ENCODE measurements around the gene INTS7.

INTS7 gene

DNA sequence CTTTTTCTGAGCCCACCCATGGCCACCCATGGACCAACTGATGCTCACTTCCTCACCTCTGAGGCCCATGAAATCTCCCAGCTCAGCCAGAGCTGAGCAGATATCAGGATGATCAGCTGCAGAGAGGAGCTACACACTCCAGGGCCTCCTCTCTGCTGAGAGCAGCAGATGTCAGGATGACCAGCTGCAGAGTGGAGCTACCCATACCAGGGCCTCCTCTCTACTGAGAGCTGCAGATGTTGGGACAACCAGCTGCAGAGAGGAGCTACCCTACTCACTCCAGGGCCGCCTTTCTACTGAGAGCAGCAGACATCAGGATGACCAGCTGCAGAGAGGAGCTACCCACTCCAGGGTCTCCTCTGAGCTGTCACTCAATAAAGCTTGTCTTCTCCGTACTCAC, 133.4 kb downstream of the INTS7 start:
- DNase-seq: no peak

DNA sequence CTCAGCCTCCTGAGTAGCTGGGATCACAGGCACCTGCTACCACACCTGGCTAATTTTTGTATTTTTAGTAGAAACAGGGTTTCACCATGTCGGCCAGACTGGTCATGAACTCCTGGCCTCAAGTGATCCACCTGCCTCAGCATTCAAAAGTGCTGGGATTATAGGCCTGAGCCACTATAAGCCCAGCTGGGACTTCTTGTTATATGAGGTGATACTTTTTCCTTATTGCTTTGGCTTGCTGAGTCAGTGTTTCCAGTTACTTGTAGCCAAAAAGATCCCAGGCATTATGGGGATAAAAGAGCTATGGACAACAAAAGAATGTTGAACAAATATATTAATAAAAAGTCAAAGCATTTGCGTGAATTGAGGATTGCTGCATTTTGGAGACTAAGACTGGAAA, 134.9 kb downstream of the INTS7 start:
- no peak for DNase-seq

DNA sequence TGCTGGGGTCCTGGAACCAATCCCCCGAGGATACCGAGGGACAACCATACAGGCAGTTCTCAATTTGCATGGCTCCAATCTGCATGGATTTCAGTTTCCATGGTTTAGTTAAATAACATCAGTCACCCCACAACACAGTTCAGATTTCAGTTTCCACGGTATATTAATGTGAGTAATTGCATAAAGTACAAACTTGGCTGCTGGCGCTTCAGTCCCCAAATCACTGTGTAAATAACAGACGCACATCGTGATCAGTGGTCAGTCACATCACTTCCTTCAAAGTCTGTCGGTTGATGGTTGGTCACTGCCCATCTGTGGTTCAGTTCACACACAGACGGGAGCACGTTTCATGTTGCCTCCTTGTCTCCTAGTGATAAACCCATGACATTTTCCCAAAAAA, 138.4 kb downstream of the INTS7 start:
- no peak for DNase-seq

DNA sequence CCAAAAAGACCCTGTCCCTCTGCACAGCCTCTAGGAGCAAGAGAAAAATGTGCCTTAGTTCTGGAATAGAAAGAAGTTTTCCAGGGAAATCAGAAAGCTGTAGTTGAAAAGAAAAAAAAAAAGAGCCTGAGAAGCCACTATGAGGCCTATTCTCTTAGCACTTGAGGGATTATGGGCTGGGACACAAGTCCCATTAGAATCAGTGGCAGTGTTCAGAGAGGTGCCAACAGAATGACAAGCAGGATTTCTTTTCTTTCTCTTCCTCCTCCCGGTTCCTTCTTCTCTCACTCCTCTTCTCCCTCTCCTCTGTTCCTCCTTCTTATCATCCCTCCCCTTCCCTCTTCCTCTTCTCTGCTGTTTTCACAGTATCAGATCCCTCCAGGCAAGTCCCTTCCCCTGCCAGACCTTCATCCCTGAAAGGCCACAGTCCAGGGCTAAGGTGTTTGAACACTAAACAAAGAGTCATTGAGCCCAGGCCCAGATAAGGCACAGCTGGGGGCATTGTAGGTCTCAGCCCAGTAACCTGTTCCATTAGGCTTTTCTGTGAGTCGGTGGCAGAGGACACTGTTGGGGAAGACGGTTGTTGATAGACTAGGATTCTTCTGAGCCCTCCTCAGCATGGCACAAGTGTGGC, 140.1 kb downstream of the INTS7 start:
- no peak for DNase-seq

DNA sequence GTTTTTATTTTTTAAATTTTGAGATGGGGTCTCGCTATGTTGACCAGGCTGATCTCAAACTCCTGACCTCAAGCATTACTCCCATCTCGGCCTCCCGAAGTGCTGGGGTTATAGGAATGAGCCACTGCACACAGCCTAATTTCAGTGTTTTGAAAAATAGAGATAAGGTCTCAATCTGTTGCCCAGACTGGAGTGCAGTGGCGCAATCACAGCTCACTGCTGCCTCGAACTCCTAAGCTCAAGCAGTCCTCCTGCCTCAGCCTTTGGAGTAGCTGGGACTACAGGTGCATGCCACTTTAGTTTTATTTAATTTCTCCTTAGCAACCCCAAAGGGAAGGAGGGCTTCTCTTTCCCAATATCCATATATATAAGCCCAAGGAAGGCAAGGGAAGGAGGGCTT, 141.0 kb downstream of the INTS7 start:
- no peak for DNase-seq

DNA sequence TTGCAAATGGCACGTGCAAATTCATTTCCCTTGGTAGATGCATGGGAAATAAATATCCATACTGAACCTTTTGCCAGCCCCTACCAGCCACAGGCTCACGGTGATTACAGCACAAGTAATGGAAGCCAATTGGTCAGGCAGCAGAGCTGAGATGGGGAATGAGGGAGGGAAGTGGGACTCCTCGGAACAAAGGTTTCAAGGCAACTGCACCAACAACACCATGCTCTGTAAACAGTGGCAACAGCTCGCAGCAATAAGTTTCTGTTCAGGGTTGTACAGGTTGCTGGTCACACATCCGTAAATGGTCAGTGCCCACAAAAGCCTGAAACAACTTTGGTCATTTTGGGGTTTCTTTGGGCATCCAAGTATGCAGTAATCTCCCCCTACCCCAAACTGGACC, 142.1 kb downstream of the INTS7 start:
- DNase-seq: no peak

DNA sequence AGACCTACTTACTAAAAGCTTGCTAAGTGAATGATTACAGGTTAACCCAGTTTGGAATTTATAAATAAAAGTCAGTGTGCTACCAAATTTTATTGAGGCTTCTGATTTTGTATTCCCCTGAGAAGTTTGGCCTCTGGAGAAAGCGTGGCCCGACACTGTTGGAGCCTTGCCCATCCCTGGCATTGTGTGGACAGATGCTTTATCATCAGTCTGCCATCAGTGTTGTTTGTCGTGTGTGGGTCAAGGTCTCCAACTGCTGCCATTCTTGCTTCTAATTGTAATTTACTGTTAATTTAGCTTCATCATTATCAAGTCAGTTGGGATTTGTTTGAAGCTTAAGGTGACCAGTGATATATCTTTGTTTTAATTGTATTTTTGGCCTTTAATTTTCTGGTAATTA, 142.8 kb downstream of the INTS7 start:
- DNase-seq: no peak

DNA sequence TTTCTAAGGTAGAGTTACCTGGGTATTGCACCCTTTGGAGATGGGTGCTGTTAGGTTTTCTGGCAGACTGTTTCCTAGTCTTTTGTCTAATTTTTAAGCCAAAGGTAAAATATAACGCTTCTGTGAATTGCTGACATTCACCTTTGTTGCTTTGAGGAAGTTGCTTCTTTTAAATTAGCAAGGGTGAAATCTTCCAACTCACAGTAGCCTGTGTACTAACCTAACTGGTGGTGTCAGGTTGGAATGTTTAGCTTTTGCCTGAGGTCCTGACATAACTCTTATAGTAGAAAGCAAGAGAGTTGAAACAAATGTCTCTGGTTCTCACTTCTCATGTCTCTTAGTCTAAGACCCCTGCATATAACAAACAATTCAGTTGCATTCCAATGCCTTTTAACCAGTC, 143.6 kb downstream of the INTS7 start:
- no peak for DNase-seq
